H1 (cell line): ENCODE results near the gene OR51G2. TPM values are rescaled to one million over a fixed set of nuclear protein-coding genes. Genes with fewer than 3 reads are reported as not detected.

ENCODE experiments used
- CTCF ChIA-PET: fragments of 300-600 bp; sonication (Branson Sonifier 250); formaldehyde crosslinking; loops from one replicate; lab custom pipeline; 2021; ENCODE audit not compliant: partially characterized antibody; lab: Charles Lee
- POLR2A ChIA-PET: fragments of 300-600 bp; sonication (Branson Sonifier 250); formaldehyde crosslinking; loops from one replicate; lab custom pipeline; 2021; ENCODE audit warnings: inconsistent platforms; ENCODE audit not compliant: partially characterized antibody; lab: Charles Lee
- DNase-seq, 2 experiments: peaks; one replicate each; pipeline versions ENCODE4 v3.0.0 to v3.0.0-alpha.2; 2010 to 2022; ENCODE audit warnings: low spot score in 2 of 2, low read depth in 1 of 2, mixed read lengths in 1 of 2
- FAIRE-seq: peaks from 2 replicates; lab custom pipeline; 2011; peaks lifted over from hg19 to GRCh38; lab: Jason Lieb, UNC
- H2AFZ ChIP-seq: 2 replicates; pipeline ENCODE4 v1.8.1; 2012; ENCODE audit warnings: low read length, inconsistent platforms
- H2AK5ac ChIP-seq: 2 replicates; pipeline ENCODE4 v1.6.1; 2013; ENCODE audit warnings: low read depth, low read length
- H2BK120ac ChIP-seq: replicated peaks from 2 replicates; pipeline ENCODE3; 2013; ENCODE audit warnings: low read depth, low read length, inconsistent platforms
- H2BK12ac ChIP-seq: 2 replicates; pipeline ENCODE4 v1.6.1; 2013; ENCODE audit warnings: low read depth, low read length
- H2BK15ac ChIP-seq: 2 replicates; pipeline ENCODE4 v1.6.1; 2013; ENCODE audit warnings: low read length
- H2BK20ac ChIP-seq: 2 replicates; pipeline ENCODE4 v1.6.1; 2013; ENCODE audit warnings: low read length
- H2BK5ac ChIP-seq: 2 replicates; pipeline ENCODE4 v1.6.1; 2013; ENCODE audit warnings: low read depth, low read length
- H3K14ac ChIP-seq: 2 replicates; pipeline ENCODE4 v1.6.1; 2013; ENCODE audit warnings: inconsistent platforms; ENCODE audit not compliant: insufficient read length
- H3K18ac ChIP-seq: 2 replicates; pipeline ENCODE4 v1.6.1; 2013; ENCODE audit warnings: low read length; ENCODE audit errors: extremely low read depth
- H3K23ac ChIP-seq: 2 replicates; pipeline ENCODE4 v1.6.1; 2013; ENCODE audit warnings: inconsistent platforms; ENCODE audit not compliant: insufficient read length
- H3K23me2 ChIP-seq: 2 replicates; pipeline ENCODE4 v1.6.1; 2013; ENCODE audit warnings: low read depth, low read length
- H3K27ac ChIP-seq: 2 replicates; pipeline ENCODE4 v1.6.1; 2011; ENCODE audit warnings: low read depth, low read length, inconsistent platforms
- H3K27me3 ChIP-seq, 4 experiments: replicated peaks in 1 of 4; 1 replicate in 1 of 4; 2 replicates in 3 of 4; pipeline versions ENCODE4 v1.6.1 to v1.8.1; 2011 to 2013; ENCODE audit warnings: low read length in 3 of 4, mild to moderate bottlenecking in 3 of 4, inconsistent platforms in 2 of 4, mixed read lengths in 2 of 4, moderate library complexity in 1 of 4; ENCODE audit not compliant: control insufficient read depth in 3 of 4, insufficient read depth in 3 of 4; ENCODE audit errors: extremely low read depth in 1 of 4
- H3K36me3 ChIP-seq, 4 experiments: 2 replicates each; pipeline versions ENCODE4 v1.6.1 to v1.8.1; 2011 to 2013; ENCODE audit warnings: mild to moderate bottlenecking in 4 of 4, low read length in 3 of 4, moderate library complexity in 2 of 4, control low read depth in 1 of 4, inconsistent platforms in 1 of 4; ENCODE audit not compliant: insufficient read depth in 4 of 4, control insufficient read depth in 2 of 4
- H3K4ac ChIP-seq: replicated peaks from 2 replicates; pipeline ENCODE3; 2013; ENCODE audit warnings: low read length, low read depth, mixed read lengths, inconsistent platforms; ENCODE audit not compliant: insufficient read length
- H3K4me1 ChIP-seq, 4 experiments: replicated peaks in 1 of 4; 1 replicate in 1 of 4; 2 replicates in 3 of 4; pipeline versions ENCODE4 v1.6.1 to v1.8.1; 2011 to 2013; ENCODE audit warnings: low read length in 3 of 4, inconsistent platforms in 2 of 4, mixed read lengths in 1 of 4; ENCODE audit not compliant: insufficient read depth in 4 of 4, control insufficient read depth in 3 of 4
- H3K4me2 ChIP-seq, 2 experiments: 2 replicates each; pipeline versions ENCODE4 v1.6.1 to v1.8.1; 2011 to 2013; ENCODE audit warnings: low read depth in 2 of 2, low read length in 2 of 2, control low read depth in 1 of 2, inconsistent platforms in 1 of 2, mild to moderate bottlenecking in 1 of 2; ENCODE audit not compliant: insufficient read depth in 1 of 2
- H3K4me3 ChIP-seq, 4 experiments: fragments of 200-600, 300-600 bp in 1 of 4; sonication (generic), shearing (Covaris generic), sonication (Bioruptor Twin) in 1 of 4; 2 replicates each; pipeline versions ENCODE4 v1.5.1 to v1.8.1; 2011 to 2016; ENCODE audit warnings: low read length in 4 of 4, low read depth in 3 of 4, control low read depth in 2 of 4, inconsistent platforms in 2 of 4, mild to moderate bottlenecking in 2 of 4, mixed read lengths in 1 of 4, moderate library complexity in 1 of 4; ENCODE audit not compliant: insufficient read depth in 2 of 4; ENCODE audit errors: extremely low read depth in 1 of 4
- H3K56ac ChIP-seq: replicated peaks from 2 replicates; pipeline ENCODE3; 2013; ENCODE audit warnings: low read depth, mild to moderate bottlenecking, mixed read lengths, low read length, inconsistent platforms; ENCODE audit not compliant: insufficient read length
- H3K79me1 ChIP-seq: 2 replicates; pipeline ENCODE4 v1.6.1; 2013; ENCODE audit warnings: low read depth, low read length, control low read depth
- H3K79me2 ChIP-seq, 2 experiments: 2 replicates each; pipeline versions ENCODE4 v1.6.1 to v1.8.1; 2012 to 2013; ENCODE audit warnings: low read length in 2 of 2, mild to moderate bottlenecking in 2 of 2, inconsistent platforms in 1 of 2; ENCODE audit not compliant: insufficient read depth in 2 of 2, control insufficient read depth in 1 of 2
- H3K9ac ChIP-seq, 4 experiments: replicated peaks in 1 of 4; 1 replicate in 1 of 4; 2 replicates in 3 of 4; pipeline versions ENCODE4 v1.6.1 to v1.8.1; 2011 to 2013; ENCODE audit warnings: low read depth in 3 of 4, low read length in 3 of 4, control low read depth in 2 of 4, mild to moderate bottlenecking in 2 of 4, moderate library complexity in 2 of 4, inconsistent platforms in 1 of 4; ENCODE audit errors: extremely low read depth in 1 of 4
- H3K9me3 ChIP-seq, 2 experiments: 2 replicates each; pipeline versions ENCODE4 v1.6.1 to v1.8.1; 2012 to 2013; ENCODE audit warnings: mild to moderate bottlenecking in 2 of 2, moderate library complexity in 2 of 2, control low read depth in 1 of 2, inconsistent platforms in 1 of 2, low read depth in 1 of 2, low read length in 1 of 2, mixed read lengths in 1 of 2; ENCODE audit not compliant: insufficient read depth in 2 of 2
- H4K20me1 ChIP-seq, 2 experiments: replicated peaks in 1 of 2; 2 replicates each; pipeline versions ENCODE3 to v1.8.1; 2011 to 2013; ENCODE audit warnings: inconsistent platforms in 2 of 2, low read length in 2 of 2, mild to moderate bottlenecking in 1 of 2; ENCODE audit not compliant: insufficient read depth in 2 of 2, control insufficient read depth in 1 of 2
- H4K5ac ChIP-seq: 2 replicates; pipeline ENCODE4 v1.6.1; 2013; ENCODE audit warnings: low read length, low read depth, mixed read lengths, inconsistent platforms; ENCODE audit not compliant: insufficient read length
- H4K8ac ChIP-seq: 2 replicates; pipeline ENCODE4 v1.8.0; 2013; ENCODE audit warnings: mild to moderate bottlenecking, moderate library complexity, low read length, inconsistent platforms; ENCODE audit not compliant: insufficient read depth; ENCODE audit errors: extremely low read depth
- H4K91ac ChIP-seq: replicated peaks from 2 replicates; pipeline ENCODE3; 2013; ENCODE audit warnings: low read length, mixed read lengths, inconsistent platforms; ENCODE audit not compliant: insufficient read length
- NRF1 ChIP-seq: IDR thresholded peaks from 2 replicates; pipeline ENCODE4 v1.6.1; 2011; ENCODE audit warnings: mild to moderate bottlenecking, low read depth, low read length, improper control_type of control experiment
- WGBS, 2 experiments: shearing (Covaris generic) in 1 of 2; methylation state at CpG; one replicate each; pipeline versions ENCODE4 v1.1.6 to v1.1.7; 2013 to 2015; ENCODE audit warnings: low lambda C conversion rate in 2 of 2, mixed read lengths in 2 of 2, inconsistent platforms in 1 of 2, low coverage in 1 of 2, missing lambda C conversion rate in 1 of 2; ENCODE audit not compliant: insufficient replicate concordance in 2 of 2, insufficient coverage in 1 of 2, insufficient read length in 1 of 2; ENCODE audit errors: extremely low coverage in 1 of 2, missing lambda C conversion rate in 1 of 2; 5-methylcytosine and 5-hydroxymethylcytosine counted together
- polyA plus RNA-seq, 7 experiments: library from polyadenylated mRNA; depleted of rRNA in 3 of 7; stranded (reverse) in 5 of 7; unstranded in 2 of 7; fragments of >200 nt in 5 of 7; fragments of 200-250 nt in 2 of 7; gene quantifications; 1 replicate in 5 of 7; 2 replicates in 1 of 7; 4 replicates in 1 of 7; pipeline versions ENCODE4 v1.2.1 to v1.2.3, GENCODE V29; 2011 to 2013; ENCODE audit warnings: missing spikeins in 2 of 7, mixed read lengths in 2 of 7
- total RNA-seq: library from RNA; stranded (reverse); fragmentation: NEBNext Ultra II Directional; extraction: Animal tissue kit (Norgen Biotek cat#: 25700); gene quantifications from 2 replicates; pipeline ENCODE4 v1.2.1, GENCODE V29; 2021

OR51G2 gene
- total and polyA plus RNA-seq, 2 of the 8 experiments (the other 6 are each of a cell fraction or from before 2014, with no cell fraction given) = not detected

DNA sequence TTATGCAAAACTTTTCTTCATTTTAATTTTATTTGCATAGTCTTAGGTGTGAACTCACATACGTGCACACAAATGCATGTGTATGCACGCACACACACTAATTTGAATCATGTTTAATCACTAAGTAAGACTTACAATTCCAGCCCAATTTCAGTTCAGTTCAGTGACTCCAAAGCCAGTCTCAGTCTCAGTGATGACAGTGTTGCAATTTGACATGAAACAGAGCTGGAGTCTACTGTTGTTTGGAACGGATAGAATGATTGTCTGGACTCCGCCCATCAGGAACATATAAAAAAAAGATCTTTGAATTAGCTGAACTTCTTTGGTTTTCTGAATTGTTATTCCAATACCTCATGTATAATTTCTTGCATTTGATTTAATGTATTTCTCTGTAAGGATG is 55.3 kb downstream of the OR51G2 start:
- peaks cover 0 to 16% (median 4%) of the 10 kb centered on the region in 4 experiments; a peak in 3 of 7 replicates for H3K4me1 ChIP-seq
- no peak overlapping the region for H2BK5ac ChIP-seq
- no peak overlapping the region for H2BK12ac ChIP-seq
- no peak overlapping the region for H2AFZ ChIP-seq
- H3K23me2 ChIP-seq = no peaks in the 10 kb centered on the region
- no peak overlapping the region for H2AK5ac ChIP-seq
- H2BK120ac ChIP-seq = no peak overlapping the region
- H3K56ac ChIP-seq = no peak overlapping the region
- H3K79me2 ChIP-seq = no peaks in the 10 kb centered on the region
- H3K27me3 ChIP-seq = 0 out of 7 replicates have a peak, but pooled peaks cover 0 to 1% (median 0%) of the 10 kb centered on the region in 4 experiments
- H2BK20ac ChIP-seq = no peak overlapping the region
- H4K8ac ChIP-seq = no peak overlapping the region
- CTCF ChIA-PET = interaction anchor here (1.1 to 1.2 kb wide), 2 partner anchors 11 to 38 kb away, joined by 3 read pairs; no protein-coding TSS in a partner anchor
- FAIRE-seq (no peak), DNase-seq (no peak)
- H4K5ac ChIP-seq = no peak overlapping the region
- no peak overlapping the region for H3K4me3 ChIP-seq
- 90% methylated on average over 4 of the region's 4 CpGs; no CpG with 5 or more reads in 1 of the 2 experiments for WGBS, 2 experiments
- H3K4me2 ChIP-seq = no peak overlapping the region; a peak in 1 of 4 replicates
- no peak overlapping the region for H3K27ac ChIP-seq
- no peak overlapping the region for H2BK15ac ChIP-seq
- TF ChIP-seq NRF1 = no peak
- no peaks in the 10 kb centered on the region for H3K36me3 ChIP-seq
- POLR2A ChIA-PET = no interaction called here
- H4K20me1 ChIP-seq = no peaks in the 10 kb centered on the region
- H3K9ac ChIP-seq = no peak overlapping the region
- H4K91ac ChIP-seq = no peak overlapping the region
- no peak overlapping the region for H3K14ac ChIP-seq
- H3K9me3 ChIP-seq = no peaks in the 10 kb centered on the region
- H3K4ac ChIP-seq = no peak overlapping the region
- H3K79me1 ChIP-seq = no peaks in the 10 kb centered on the region
- no peak overlapping the region for H3K18ac ChIP-seq
- no peak overlapping the region for H3K23ac ChIP-seq

Other genes starting within 250 kb of the OR51G2 start
- not detected in 2 replicates for gene OR51E2, start 221.5 kb downstream of the OR51G2 start, total RNA-seq
- not detected in 2 replicates for gene OR51E2, start 221.5 kb downstream of the OR51G2 start, polyA plus RNA-seq (2011; rRNA removed)
- gene MMP26, start 214.6 kb downstream of the OR51G2 start, total RNA-seq = not detected in 2 replicates
- 0.06 TPM in 1 of 2 replicates, not detected in the other for gene MMP26, start 214.6 kb downstream of the OR51G2 start, polyA plus RNA-seq (2011; rRNA removed)
- not detected in 2 replicates for gene OR51F1, start 149.4 kb downstream of the OR51G2 start, total RNA-seq
- gene OR51F1, start 149.4 kb downstream of the OR51G2 start, polyA plus RNA-seq (2011; rRNA removed) = not detected in 2 replicates
- gene OR52R1, start 115.0 kb downstream of the OR51G2 start, total RNA-seq = not detected in 2 replicates
- not detected in 2 replicates for gene OR52R1, start 115.0 kb downstream of the OR51G2 start, polyA plus RNA-seq (2011; rRNA removed)
- gene OR51F2, start 98.0 kb downstream of the OR51G2 start, total RNA-seq = not detected in 2 replicates
- 0.09 and 0.15 TPM in 2 replicates for gene OR51F2, start 98.0 kb downstream of the OR51G2 start, polyA plus RNA-seq (2011; rRNA removed)
- not detected in 2 replicates for gene OR51S1, start 70.1 kb downstream of the OR51G2 start, total RNA-seq
- gene OR51S1, start 70.1 kb downstream of the OR51G2 start, polyA plus RNA-seq (2011; rRNA removed) = not detected in 2 replicates
- gene OR51T1, start 37.5 kb downstream of the OR51G2 start, total RNA-seq = not detected in 2 replicates
- not detected in 2 replicates for gene OR51T1, start 37.5 kb downstream of the OR51G2 start, polyA plus RNA-seq (2011; rRNA removed)
- not detected in 2 replicates for gene OR51A7, start 15.6 kb downstream of the OR51G2 start, total RNA-seq
- gene OR51A7, start 15.6 kb downstream of the OR51G2 start, polyA plus RNA-seq (2011; rRNA removed) = not detected in 2 replicates
- gene OR51G1, start 5.0 kb upstream of the OR51G2 start, total RNA-seq = not detected in 2 replicates
- gene OR51G1, start 5.0 kb upstream of the OR51G2 start, polyA plus RNA-seq (2011; rRNA removed) = not detected in 2 replicates
- gene OR51A4, start 28.3 kb upstream of the OR51G2 start, total RNA-seq = not detected in 2 replicates
- gene OR51A4, start 28.3 kb upstream of the OR51G2 start, polyA plus RNA-seq (2011; rRNA removed) = not detected in 2 replicates
- not detected in 2 replicates for gene OR51A2, start 36.4 kb upstream of the OR51G2 start, total RNA-seq
- not detected in 2 replicates for gene OR51A2, start 36.4 kb upstream of the OR51G2 start, polyA plus RNA-seq (2011; rRNA removed)
- gene OR51L1, start 75.5 kb upstream of the OR51G2 start, total RNA-seq = not detected in 2 replicates
- gene OR51L1, start 75.5 kb upstream of the OR51G2 start, polyA plus RNA-seq (2011; rRNA removed) = not detected in 2 replicates
- gene OR52J3, start 127.2 kb upstream of the OR51G2 start, total RNA-seq = not detected in 2 replicates
- not detected in 2 replicates for gene OR52J3, start 127.2 kb upstream of the OR51G2 start, polyA plus RNA-seq (2011; rRNA removed)
- not detected in 2 replicates for gene OR52E2, start 140.3 kb upstream of the OR51G2 start, total RNA-seq
- not detected in 2 replicates for gene OR52E2, start 140.3 kb upstream of the OR51G2 start, polyA plus RNA-seq (2011; rRNA removed)
- gene OR52E1, start 150.2 kb upstream of the OR51G2 start, total RNA-seq = not detected in 2 replicates
- not detected in 2 replicates for gene OR52E1, start 150.2 kb upstream of the OR51G2 start, polyA plus RNA-seq (2011; rRNA removed)
- gene OR52A5, start 219.0 kb upstream of the OR51G2 start, total RNA-seq = 0.11 TPM in 1 of 2 replicates, not detected in the other
- gene OR52A5, start 219.0 kb upstream of the OR51G2 start, polyA plus RNA-seq (2011; rRNA removed) = 0.02 TPM in 2 replicates
- gene OR52A1, start 235.4 kb upstream of the OR51G2 start, total RNA-seq = 11.6 and 12.2 TPM in 2 replicates
- 5.7 and 5.9 TPM in 2 replicates for gene OR52A1, start 235.4 kb upstream of the OR51G2 start, polyA plus RNA-seq (2011; rRNA removed)